SIG-M5 treated with dmso at 0.1 percent for 504 hours (cell line): ENCODE results near the gene DLX1.

Source experiments
- DNase-seq: peaks from one replicate; lab custom pipeline; 2025; ENCODE audit not compliant: unreplicated experiment; lab: John Stamatoyannopoulos, UW

Gene DLX1

GRCh38 chr2:172096626-172097547 lies 11.6 kb downstream of the DLX1 start:
- DNase-seq = no peak

DNA sequence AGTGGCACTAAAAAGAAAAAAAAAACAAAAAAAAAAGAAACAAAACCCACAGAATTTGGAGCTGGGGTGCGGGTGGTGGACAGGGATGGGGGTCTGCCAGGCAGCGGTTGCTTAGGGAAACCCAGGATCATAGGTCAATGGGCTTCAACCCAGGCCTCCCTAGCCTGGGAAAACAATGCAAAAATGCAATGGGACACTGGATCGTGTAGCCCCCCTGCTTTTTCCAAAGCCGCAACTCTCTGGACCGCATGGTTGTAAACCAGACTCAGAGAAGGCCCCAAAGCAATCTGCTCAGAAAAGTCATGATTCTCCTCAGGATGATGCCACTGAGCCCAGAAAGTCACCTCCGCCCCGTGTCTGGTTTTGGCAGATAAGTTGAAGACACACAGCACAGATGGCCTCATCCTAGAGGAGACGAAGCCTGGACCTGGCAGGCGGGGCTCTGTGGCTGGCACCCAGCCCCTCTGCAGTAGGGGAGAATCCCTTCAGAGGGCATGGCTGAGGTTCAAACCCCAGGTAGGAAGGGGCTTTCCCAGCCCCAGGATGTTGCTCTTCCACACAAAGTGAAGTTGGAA lies 12.3 kb downstream of the DLX1 start:
- no peak for DNase-seq

GRCh38 chr2:172098287-172098649 lies 13.0 kb downstream of the DLX1 start:
- DNase-seq = no peak

DNA sequence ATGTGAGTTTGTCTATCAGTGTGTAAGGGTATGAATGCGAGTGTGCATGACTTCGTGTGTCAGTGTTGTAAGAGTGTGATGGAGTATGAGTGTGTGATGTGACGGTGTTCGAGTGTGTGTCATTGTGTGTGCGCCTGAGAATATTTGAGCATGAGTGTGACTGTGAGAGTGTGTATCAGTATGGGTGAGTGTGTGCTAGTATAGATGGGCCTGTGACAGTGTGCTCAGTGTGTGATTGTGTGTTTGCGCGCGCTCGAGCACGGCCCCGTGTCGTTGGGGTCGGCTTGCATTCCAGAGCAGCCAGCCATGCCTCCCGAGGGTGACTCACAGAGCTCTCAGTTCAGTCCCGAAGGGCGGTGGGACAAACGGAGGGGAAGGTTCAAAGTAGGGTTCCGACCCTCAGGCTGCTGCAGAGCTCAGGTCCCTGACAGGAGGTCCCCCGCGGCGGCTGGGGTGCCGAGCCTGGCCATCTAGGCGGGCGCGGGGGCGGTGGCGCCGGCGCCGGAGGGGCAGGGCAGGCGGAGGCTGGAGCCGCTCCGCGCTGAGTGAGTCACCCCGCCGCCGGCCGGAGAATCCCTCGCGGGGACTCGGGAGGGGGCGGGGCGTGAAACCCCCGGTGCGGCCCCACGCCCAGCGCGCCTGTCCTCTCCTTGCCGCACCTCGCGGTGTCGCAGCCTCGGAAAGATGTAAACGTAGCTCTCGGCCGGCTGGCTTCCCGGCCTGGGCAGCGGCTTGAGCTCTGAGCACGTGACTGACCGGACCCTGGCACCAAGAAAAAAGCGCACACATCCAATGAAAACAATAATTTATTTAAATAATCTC lies 13.6 kb downstream of the DLX1 start:
- peak; percentile 59 for DNase-seq

- DNase-seq = no peak
These were observed 14.3 kb downstream of the DLX1 start for GRCh38 chr2:172099472-172100079.

GRCh38 chr2:172100080-172100934 lies 15.0 kb downstream of the DLX1 start:
- DNase-seq = no peak

DNA sequence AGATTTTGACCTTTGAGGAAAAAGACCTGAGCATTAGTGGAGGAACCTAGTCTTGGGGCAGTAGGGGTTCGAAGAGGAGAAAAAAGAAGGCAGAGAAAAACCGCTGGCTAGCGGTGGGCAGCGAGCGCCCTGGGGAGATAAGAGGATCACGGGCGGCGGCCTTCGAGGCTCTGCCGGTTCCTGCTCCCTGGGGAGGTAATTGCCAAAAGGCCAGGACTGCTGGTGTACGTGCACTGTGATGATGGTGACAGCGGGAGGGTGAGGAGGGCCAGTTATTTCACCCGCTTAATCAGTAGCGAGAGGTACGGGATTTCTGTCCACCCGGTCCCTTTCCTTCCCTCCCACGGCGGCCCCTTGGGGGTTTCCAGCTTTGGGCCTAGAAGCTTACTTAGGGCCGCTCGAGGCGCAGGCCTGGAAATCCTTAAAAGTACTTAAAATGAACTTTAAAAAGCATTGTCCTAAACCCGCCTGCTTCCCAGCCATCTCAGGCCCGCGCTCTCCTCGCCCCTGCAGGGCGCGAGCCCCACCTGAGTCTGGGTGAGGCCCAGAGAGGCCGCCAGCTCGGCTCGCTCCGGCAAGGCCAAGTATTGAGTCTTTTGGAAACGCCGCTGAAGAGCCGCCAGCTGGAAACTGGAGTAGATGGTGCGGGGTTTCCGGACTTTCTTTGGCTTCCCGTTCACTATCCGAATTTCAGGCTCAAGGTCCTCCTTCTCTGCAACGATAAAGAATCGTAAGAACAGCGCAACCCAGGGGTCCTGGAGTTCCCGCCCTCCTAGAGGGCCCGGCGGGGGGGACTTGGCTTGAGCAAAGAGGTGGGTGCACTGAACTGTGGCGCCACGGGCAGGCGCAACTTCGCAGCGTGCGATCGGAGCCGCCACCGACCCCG lies 15.9 kb downstream of the DLX1 start:
- no peak for DNase-seq

GRCh38 chr2:172101821-172102390 lies 16.6 kb downstream of the DLX1 start:
- DNase-seq = peak; percentile 62

DNA sequence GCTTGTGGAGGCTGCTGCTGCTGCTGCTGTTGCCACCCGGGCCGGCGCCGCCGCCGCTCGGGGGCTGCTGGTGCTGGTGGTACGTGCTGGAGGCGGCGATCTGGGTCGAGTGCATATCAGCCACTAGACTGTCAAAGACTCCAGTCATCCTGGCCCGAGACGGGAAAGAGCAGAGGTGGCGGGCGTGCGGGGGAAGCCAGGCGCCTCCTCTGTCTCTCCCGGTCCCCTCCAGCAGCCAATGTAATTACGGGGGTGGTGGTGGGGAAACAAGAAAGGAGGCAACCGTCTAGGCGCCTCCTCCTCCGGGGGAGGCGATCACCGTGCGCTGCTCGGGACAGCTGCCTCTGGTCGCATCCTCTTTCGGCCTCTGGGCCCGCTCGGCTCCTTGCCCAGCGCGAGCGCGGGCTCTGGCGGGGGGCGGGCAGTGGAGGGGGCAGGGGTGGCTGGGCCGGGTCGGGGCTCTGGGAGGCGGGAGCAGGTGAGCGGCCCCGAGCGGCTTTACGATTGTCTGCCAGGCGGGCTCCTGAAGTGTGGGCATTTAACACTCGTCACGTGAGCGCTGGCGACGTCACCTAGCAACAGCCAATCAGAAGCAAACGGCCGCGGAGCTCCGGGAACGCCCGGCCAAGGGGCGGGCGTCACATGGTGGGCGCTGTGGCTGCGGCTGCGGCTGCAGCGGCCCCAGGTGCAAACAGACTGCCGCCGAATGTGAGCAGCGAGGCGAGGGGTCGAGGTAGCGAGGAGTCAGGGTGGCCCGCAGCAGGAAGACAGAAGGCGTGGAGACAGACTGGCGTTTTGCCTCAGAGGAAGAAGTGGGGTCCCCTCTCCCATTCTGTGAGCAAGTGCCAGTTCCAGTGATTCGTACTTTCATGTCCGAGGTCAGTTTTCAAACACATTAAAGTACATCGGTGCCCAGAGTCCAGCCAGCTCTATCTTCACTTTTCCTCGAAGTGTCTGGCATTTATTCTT lies 17.4 kb downstream of the DLX1 start, which contains the start of gene DLX2:
TSS of gene DLX2 (minus strand) at position 510 of the 969 bp plus-strand sequence. CDS start at position 148, 362 bp downstream.
- peak; percentile 91 for DNase-seq

- DNase-seq = peak; percentile 64
These were observed 18.4 kb downstream of the DLX1 start for GRCh38 chr2:172103471-172104272.

DNA sequence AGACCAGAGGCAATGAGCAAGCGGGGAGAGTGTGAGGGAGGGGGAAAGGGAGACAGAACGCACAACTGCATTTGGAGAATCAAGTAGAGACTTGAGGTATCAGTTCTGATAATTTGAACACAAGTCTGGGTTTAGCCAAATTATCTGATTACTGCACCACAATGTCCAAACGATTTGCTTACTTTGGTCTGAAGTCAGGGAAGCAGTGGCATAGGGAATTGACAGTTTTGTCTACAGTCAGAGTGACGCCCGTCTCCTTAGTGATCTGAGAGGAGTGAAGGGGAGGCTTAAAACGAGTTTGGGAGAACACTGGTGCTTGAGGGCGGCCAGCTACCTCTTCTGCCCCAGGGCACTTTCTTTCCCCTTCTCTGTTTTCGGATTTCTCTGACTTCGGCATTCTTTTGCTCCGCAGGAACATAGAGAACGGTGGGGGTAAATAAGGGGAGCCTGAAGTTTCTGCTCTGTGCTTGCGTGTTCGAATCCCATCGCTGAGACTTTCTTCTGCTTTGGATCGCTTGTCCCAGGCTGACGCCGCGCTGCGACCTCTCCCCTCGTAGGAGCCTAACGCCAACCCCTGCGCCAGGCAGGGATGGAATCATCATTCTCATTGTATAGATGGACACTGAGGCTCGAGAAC lies 20.3 kb downstream of the DLX1 start:
- no peak for DNase-seq

GRCh38 chr2:172106108-172106961 lies 21.0 kb downstream of the DLX1 start:
- DNase-seq = peak; percentile 73

DNA sequence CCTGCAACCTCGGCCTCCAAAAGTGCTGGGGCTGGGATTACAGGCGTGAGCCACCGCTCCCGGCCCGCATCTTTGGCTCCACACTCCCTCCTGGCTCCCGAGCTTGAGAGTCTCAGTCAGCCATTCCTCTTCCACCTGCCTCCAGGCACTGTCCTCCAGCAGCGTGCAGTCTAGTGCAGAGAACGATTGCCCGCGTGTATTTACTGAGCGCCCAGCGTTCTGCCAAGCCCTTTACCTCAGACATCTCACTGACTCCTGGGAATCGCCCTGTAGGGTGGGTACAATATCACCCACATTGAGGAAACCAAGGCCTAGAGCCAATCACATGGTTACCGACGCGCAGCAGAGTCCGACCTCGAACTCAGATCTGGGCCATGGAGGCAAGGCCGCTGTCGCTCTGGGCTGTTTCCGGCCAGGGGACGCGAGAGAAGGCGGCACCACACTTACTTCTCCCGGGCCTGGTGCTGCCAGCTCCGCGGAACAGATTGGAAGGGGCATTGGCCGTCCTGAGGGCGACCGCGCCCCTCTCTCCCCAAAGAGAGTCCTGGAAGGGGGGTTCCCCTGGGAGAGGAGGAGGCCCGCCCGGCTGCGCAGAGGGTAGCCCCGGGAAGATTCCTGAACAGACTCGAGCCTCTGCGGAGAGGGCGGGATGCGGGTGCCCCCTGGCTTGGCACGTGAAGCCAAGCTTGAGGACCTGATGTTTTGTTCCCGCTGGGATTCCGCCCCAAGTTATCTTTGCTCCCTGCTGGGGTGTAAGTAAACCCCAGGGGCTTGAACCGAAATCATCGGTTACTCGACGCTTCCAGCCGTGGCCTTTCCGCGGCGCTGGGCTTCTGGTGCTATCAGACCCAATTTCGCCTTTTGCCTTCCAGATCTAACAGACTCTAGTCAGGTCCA lies 22.6 kb downstream of the DLX1 start:
- DNase-seq = no peak

- no peak for DNase-seq
These were observed 23.3 kb downstream of the DLX1 start for GRCh38 chr2:172108587-172108930.
